Right lobe of liver (tissue), 4 donors: ENCODE results near the gene ANKRD63.

ENCODE experiments used
- POLR2A ChIP-seq: fragments of 450-650 bp; IDR thresholded peaks from one replicate; pipeline ENCODE4 v1.6.1; 2017; ENCODE audit warnings: antibody characterized with exemption, mild to moderate bottlenecking
- TF ChIP-seq, protein P1 (sequence below), 4 donors: fragments of 200-600 bp in 3 of 4; fragments of 450-650 bp in 1 of 4; IDR thresholded peaks; one replicate each; pipeline versions ENCODE4 v1.5.1 to v1.8.0; 2016 to 2022; ENCODE audit warnings: antibody characterized with exemption in 4 of 4, mild to moderate bottlenecking in 2 of 4
- donor health status: DM: no; HTN: no; CAD: no.
- donor health status: DM: no; HTN: no; CAD: no.
- donor health status: DM: no; HTN: yes; CAD: no.

DNA sequence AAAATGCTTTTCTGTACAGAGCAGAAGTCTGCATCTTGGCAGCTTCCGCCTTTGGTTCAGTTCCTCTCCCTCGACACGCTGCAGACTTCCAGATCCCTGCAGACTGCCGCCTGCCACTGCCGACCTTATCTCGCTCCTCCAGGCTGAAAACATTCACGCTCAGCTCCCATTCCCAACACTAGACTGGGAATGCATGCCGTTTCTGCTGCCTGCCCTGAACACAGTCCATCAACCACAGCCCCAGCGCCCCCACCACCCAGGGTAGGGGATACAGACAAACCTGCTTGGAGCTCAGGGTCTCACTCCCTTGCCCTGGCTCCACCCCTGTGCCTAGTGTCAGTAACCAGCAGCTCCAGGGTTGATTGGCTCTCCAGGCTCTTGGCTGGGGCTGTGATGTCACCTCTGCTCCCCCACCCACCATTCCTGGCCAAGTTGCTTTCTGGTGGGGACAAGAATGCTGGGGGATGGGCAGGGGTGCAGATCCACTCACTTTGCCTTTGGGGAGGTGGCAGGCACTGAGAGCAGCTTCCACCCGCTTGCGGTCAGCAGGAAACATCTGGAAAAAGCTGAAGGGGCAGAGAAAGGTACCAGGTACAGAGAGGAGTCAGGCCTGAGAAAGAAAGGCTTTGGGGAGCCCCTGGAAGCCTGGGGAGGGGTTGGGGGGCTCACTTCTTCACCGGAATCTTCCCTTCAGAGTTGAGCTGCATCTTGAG is 18.8 kb upstream of the ANKRD63 start:
- TF ChIP-seq, protein P1, sequence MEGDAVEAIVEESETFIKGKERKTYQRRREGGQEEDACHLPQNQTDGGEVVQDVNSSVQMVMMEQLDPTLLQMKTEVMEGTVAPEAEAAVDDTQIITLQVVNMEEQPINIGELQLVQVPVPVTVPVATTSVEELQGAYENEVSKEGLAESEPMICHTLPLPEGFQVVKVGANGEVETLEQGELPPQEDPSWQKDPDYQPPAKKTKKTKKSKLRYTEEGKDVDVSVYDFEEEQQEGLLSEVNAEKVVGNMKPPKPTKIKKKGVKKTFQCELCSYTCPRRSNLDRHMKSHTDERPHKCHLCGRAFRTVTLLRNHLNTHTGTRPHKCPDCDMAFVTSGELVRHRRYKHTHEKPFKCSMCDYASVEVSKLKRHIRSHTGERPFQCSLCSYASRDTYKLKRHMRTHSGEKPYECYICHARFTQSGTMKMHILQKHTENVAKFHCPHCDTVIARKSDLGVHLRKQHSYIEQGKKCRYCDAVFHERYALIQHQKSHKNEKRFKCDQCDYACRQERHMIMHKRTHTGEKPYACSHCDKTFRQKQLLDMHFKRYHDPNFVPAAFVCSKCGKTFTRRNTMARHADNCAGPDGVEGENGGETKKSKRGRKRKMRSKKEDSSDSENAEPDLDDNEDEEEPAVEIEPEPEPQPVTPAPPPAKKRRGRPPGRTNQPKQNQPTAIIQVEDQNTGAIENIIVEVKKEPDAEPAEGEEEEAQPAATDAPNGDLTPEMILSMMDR (IDR thresholded peaks at IDR 0.05): no peak
- TF ChIP-seq POLR2A: no peak
